ENCODE results near the gene TEF. TPM values are rescaled to one million over a fixed set of nuclear protein-coding genes. Genes with fewer than 3 reads are reported as not detected.

Gene TEF
- polyA plus RNA-seq, 1 experiment = 13.7 TPM

- DNase-seq (ENCODE audit: low read depth, low spot score) = no peak
- TF ChIP-seq CTCF (IDR thresholded peaks at IDR 0.05; ENCODE audit: low read depth, low read length) = no peak
- H3K27me3 ChIP-seq (ENCODE audit: control insufficient read depth, insufficient read depth, low read length) = no peaks in the 10 kb centered on the region
- no peak overlapping the region for H3K4me3 ChIP-seq (ENCODE audit: low read depth, low read length)
- no peak overlapping the region for H3K27ac ChIP-seq (ENCODE audit: low read depth, low read length)
- POLR2A ChIA-PET = no interaction called here
- H3K9me3 ChIP-seq (ENCODE audit: control insufficient read depth, insufficient read depth, low read length) = no peaks in the 10 kb centered on the region; the same call in 1 of the 2 replicates
- CTCF ChIA-PET = no interaction called here
Observed at GRCh38 chr22:41353862-41354575, 27.7 kb upstream of the TEF start.

- Histone ChIP-seq H3K9me3 (ENCODE audit: control insufficient read depth, insufficient read depth, low read length) (no peaks in the 10 kb centered on the region; the same call in 1 of the 2 replicates), H3K27me3 (ENCODE audit: control insufficient read depth, insufficient read depth, low read length) (no peaks in the 10 kb centered on the region), H3K4me3 (ENCODE audit: low read depth, low read length) (no peak overlapping the region), H3K27ac (ENCODE audit: low read depth, low read length) (no peak overlapping the region)
- ChIA-PET POLR2A (no interaction called here), CTCF (no interaction called here)
- DNase-seq (ENCODE audit: low read depth, low spot score) = no peak
- TF ChIP-seq CTCF (IDR thresholded peaks at IDR 0.05; ENCODE audit: low read depth, low read length) = no peak
Observed at GRCh38 chr22:41354979-41355378, 26.8 kb upstream of the TEF start.

GRCh38 chr22:41355895-41356294 lies 25.8 kb upstream of the TEF start:
- ChIA-PET POLR2A (no interaction called here), CTCF (no interaction called here)
- H3K4me3 ChIP-seq (ENCODE audit: low read depth, low read length) = no peak overlapping the region
- no peak for TF ChIP-seq CTCF (IDR thresholded peaks at IDR 0.05; ENCODE audit: low read depth, low read length)
- no peak overlapping the region for H3K27ac ChIP-seq (ENCODE audit: low read depth, low read length)
- no peak for DNase-seq (ENCODE audit: low read depth, low spot score)
- no peaks in the 10 kb centered on the region for H3K27me3 ChIP-seq (ENCODE audit: control insufficient read depth, insufficient read depth, low read length)
- no peaks in the 10 kb centered on the region; the same call in 1 of the 2 replicates for H3K9me3 ChIP-seq (ENCODE audit: control insufficient read depth, insufficient read depth, low read length)

- Histone ChIP-seq H3K9me3 (ENCODE audit: control insufficient read depth, insufficient read depth, low read length) (peaks cover 4% of the 10 kb centered on the region), H3K27ac (ENCODE audit: low read depth, low read length) (no peak overlapping the region), H3K4me3 (ENCODE audit: low read depth, low read length) (no peak overlapping the region), H3K27me3 (ENCODE audit: control insufficient read depth, insufficient read depth, low read length) (no peaks in the 10 kb centered on the region)
- DNase-seq (ENCODE audit: low read depth, low spot score) = no peak
- CTCF ChIA-PET = no interaction called here
- POLR2A ChIA-PET = no interaction called here
- no peak for TF ChIP-seq CTCF (IDR thresholded peaks at IDR 0.05; ENCODE audit: low read depth, low read length)
Observed at GRCh38 chr22:41356430-41357028, 25.2 kb upstream of the TEF start.

GRCh38 chr22:41357191-41357590 lies 24.6 kb upstream of the TEF start:
- peaks cover 7% of the 10 kb centered on the region for H3K9me3 ChIP-seq (ENCODE audit: control insufficient read depth, insufficient read depth, low read length)
- CTCF ChIA-PET = no interaction called here

More at GRCh38 chr22:41357191-41357590, 24.6 kb upstream of the TEF start:
- no peaks in the 10 kb centered on the region for H3K27me3 ChIP-seq (ENCODE audit: control insufficient read depth, insufficient read depth, low read length)
- POLR2A ChIA-PET = interaction anchor here (1.5 kb wide), 1 partner anchor 24 kb away, joined by 4 read pairs; the partner anchor contains the start of gene TEF
- H3K27ac ChIP-seq (ENCODE audit: low read depth, low read length) = no peak overlapping the region
- no peak for DNase-seq (ENCODE audit: low read depth, low spot score)
- TF ChIP-seq CTCF (IDR thresholded peaks at IDR 0.05; ENCODE audit: low read depth, low read length) = no peak
- H3K4me3 ChIP-seq (ENCODE audit: low read depth, low read length) = no peak overlapping the region
